ENCODE data around the gene TAF4B. TPM values are rescaled to one million over a fixed set of nuclear protein-coding genes. Genes with fewer than 3 reads are reported as not detected.

TAF4B gene
- total and polyA plus RNA-seq, 12 donors, result 0.73 to 1.8 (median 1.5) TPM

DNA sequence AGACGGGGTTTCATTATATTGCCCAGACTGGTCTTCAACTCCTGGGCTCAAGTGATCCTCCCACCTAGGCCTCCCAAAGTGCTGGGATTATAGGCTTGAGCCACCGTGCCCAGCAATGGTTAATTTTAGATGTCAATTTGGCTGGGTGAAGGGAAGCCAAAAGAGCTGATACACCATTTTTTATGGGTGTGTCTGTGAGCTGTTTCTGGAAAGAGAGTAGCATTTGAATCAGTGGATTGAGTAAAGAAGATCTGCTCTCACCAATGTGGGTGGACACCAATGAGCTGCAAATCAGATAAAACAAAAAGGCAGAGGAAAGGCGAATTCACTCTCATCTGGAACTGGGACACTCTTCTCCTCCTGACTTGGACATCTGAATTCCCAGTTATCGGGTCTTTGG lies 16.1 kb upstream of the TAF4B start:
- Histone ChIP-seq H3K9me3 (no peaks in the 10 kb centered on the region), H3K36me3 (no peaks in the 10 kb centered on the region), H3K4me1 (no peaks in the 10 kb centered on the region), H3K27me3 (peaks cover 0 to 15% (median 0%) of the 10 kb centered on the region in 7 donors), H3K4me3 (no peak overlapping the region), H3K27ac (no peak overlapping the region)
- 88% methylated on average over 4 of the region's 4 CpGs for WGBS, 2 donors
- TF ChIP-seq CTCF (IDR thresholded peaks at IDR 0.05), result no peak
- intact Hi-C loops (cut with DNase I), result no loop called here
- ATAC-seq (no peak), DNase-seq (no peak)

GRCh38 chr18:26215247-26215970 lies 10.8 kb upstream of the TAF4B start:
- Histone ChIP-seq H3K4me3 (no peak overlapping the region), H3K4me1 (no peaks in the 10 kb centered on the region), H3K27me3 (peaks cover 0 to 15% (median 0%) of the 10 kb centered on the region in 7 donors), H3K27ac (peak overlapping the region in 1 of 10 donors; percentile 12), H3K9me3 (no peaks in the 10 kb centered on the region), H3K36me3 (no peaks in the 10 kb centered on the region)
- no peak for DNase-seq
- TF ChIP-seq CTCF (IDR thresholded peaks at IDR 0.05), result no peak
- ATAC-seq, result no peak
- intact Hi-C loops (cut with DNase I), result no loop called here
- WGBS, 2 donors, result 66 to 68% methylated on average over 7 of the region's 7 CpGs

- DNase-seq (no peak), ATAC-seq (no peak)
- no peak for TF ChIP-seq CTCF (IDR thresholded peaks at IDR 0.05)
- H3K27me3 ChIP-seq, result peaks cover 0 to 7% (median 0%) of the 10 kb centered on the region in 7 donors
- peaks cover 0 to 25% (median 9%) of the 10 kb centered on the region in 9 donors for H3K4me1 ChIP-seq
- H3K9me3 ChIP-seq, result no peaks in the 10 kb centered on the region
- no peaks in the 10 kb centered on the region for H3K36me3 ChIP-seq
- 72 to 83% methylated on average over 7 of the region's 7 CpGs for WGBS, 2 donors
- no peak overlapping the region for H3K27ac ChIP-seq
- peak overlapping the region in 1 of 10 donors; percentile 89 for H3K4me3 ChIP-seq
- intact Hi-C loops (cut with DNase I), result loop anchor here in 4 of 10 donors (5.0 to 10.0 kb wide), 2 partner anchors 130 to 133 kb away; partner anchors contain the start of gene SS18 (in 4 of the 4)
Measured at GRCh38 chr18:26225022-26225693, 1.1 kb upstream of the TAF4B start.

DNA sequence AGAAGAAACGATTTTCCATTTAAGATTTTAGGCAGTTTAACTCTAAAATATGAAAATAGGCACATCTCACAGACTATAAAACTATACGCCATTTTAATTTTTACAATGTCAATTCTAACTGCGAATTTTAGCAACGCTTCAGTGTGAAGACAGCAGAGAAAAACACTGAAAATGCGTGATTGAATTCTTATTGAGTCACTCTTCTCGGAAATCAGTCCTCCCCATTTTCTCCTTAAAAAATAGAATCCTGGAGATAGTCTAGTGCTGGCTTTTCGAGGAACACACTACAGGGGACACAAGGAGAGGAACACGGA lies 373 bp upstream of the TAF4B start:
- TF ChIP-seq CTCF (IDR thresholded peaks at IDR 0.05), result no peak
- 22 to 23% methylated on average over 8 of the region's 8 CpGs for WGBS, 2 donors
- H3K27ac ChIP-seq, result peak overlapping the region in 7 of 10 donors; percentile 24 to 76 (median 67)
- peaks cover 0 to 25% (median 9%) of the 10 kb centered on the region in 9 donors for H3K4me1 ChIP-seq
- peaks cover 0 to 7% (median 0%) of the 10 kb centered on the region in 7 donors for H3K27me3 ChIP-seq
- H3K4me3 ChIP-seq, result peak overlapping the region; percentile 68 to 89 (median 80)
- ATAC-seq (no peak), DNase-seq (no peak)
- intact Hi-C loops (cut with DNase I), result loop anchor here in 5 of 10 donors (2.0 to 10.0 kb wide), 3 partner anchors 131 to 137 kb away; partner anchors contain the start of gene SS18 (in 4 of the 5)
- no peaks in the 10 kb centered on the region for H3K9me3 ChIP-seq
- no peaks in the 10 kb centered on the region for H3K36me3 ChIP-seq

Data from heart right ventricle (tissue), 16 donors.